DOHH2 (cell line): ENCODE results near the gene ZNF418.

ENCODE experiments used
- H3F3A ChIP-seq: fragments of 200-600 bp; sonication (generic), shearing (Covaris generic); 2 replicates; pipeline ENCODE4 v1.6.0; 2016; ENCODE audit warnings: antibody characterized with exemption, mild to moderate bottlenecking; ENCODE audit not compliant: control insufficient read depth, insufficient read depth
- H3K27ac ChIP-seq: fragments of 200-600 bp; sonication (generic); 2 replicates; pipeline ENCODE4 v1.5.1; 2014; ENCODE audit warnings: low read depth, mild to moderate bottlenecking, low read length, moderate library complexity
- H3K27me3 ChIP-seq: fragments of 200-600 bp; sonication (generic); 2 replicates; pipeline ENCODE4 v1.6.1; 2014; ENCODE audit warnings: mild to moderate bottlenecking, low read length, mixed read lengths; ENCODE audit not compliant: control insufficient read depth
- H3K36me3 ChIP-seq: fragments of 200-600 bp; sonication (generic); 2 replicates; pipeline ENCODE4 v1.6.1; 2014; ENCODE audit warnings: mild to moderate bottlenecking, low read length, moderate library complexity, mixed read lengths; ENCODE audit not compliant: control insufficient read depth
- H3K4me1 ChIP-seq: fragments of 200-600 bp; sonication (generic); 2 replicates; pipeline ENCODE4 v1.6.1; 2014; ENCODE audit warnings: mild to moderate bottlenecking, low read length, mixed read lengths; ENCODE audit not compliant: control insufficient read depth
- H3K4me2 ChIP-seq: fragments of 200-600 bp; sonication (generic); 2 replicates; pipeline ENCODE4 v1.6.0; 2014; ENCODE audit warnings: mild to moderate bottlenecking, low read length, moderate library complexity
- H3K4me3 ChIP-seq: fragments of 200-600 bp; sonication (generic); 2 replicates; pipeline ENCODE4 v1.5.1; 2014; ENCODE audit warnings: mild to moderate bottlenecking, low read length, mixed read lengths
- H3K79me2 ChIP-seq: fragments of 200-600 bp; sonication (generic); 2 replicates; pipeline ENCODE4 v1.6.1; 2014; ENCODE audit warnings: mild to moderate bottlenecking, low read length, mixed read lengths; ENCODE audit not compliant: control insufficient read depth
- H3K9me2 ChIP-seq: fragments of 200-600 bp; sonication (generic); replicated peaks from 2 replicates; pipeline ENCODE4 v1.6.1; 2014; ENCODE audit warnings: mild to moderate bottlenecking, low read length, mixed read lengths; ENCODE audit not compliant: control insufficient read depth
- H3K9me3 ChIP-seq: fragments of 200-600 bp; sonication (generic); 2 replicates; pipeline ENCODE4 v1.6.1; 2014; ENCODE audit warnings: antibody characterized with exemption, low read length, mixed read lengths; ENCODE audit not compliant: control insufficient read depth, insufficient read depth
- H4K20me1 ChIP-seq: fragments of 200-600 bp; sonication (generic); 2 replicates; pipeline ENCODE4 v1.6.0; 2014; ENCODE audit warnings: low read depth, mild to moderate bottlenecking, antibody characterized with exemption, low read length, moderate library complexity; ENCODE audit not compliant: control insufficient read depth, insufficient read depth
- CTCF ChIP-seq: fragments of 200-600 bp; sonication (generic); IDR thresholded peaks from one replicate; pipeline ENCODE4 v1.5.1; 2014; ENCODE audit warnings: antibody characterized with exemption, mild to moderate bottlenecking, low read depth, low read length; ENCODE audit not compliant: poor library complexity, severe bottlenecking
- EZH2phosphoT487 ChIP-seq: fragments of 200-600 bp; sonication (generic); IDR thresholded peaks from 2 replicates; pipeline ENCODE4 v1.6.1; 2017; ENCODE audit warnings: borderline replicate concordance, mild to moderate bottlenecking, antibody characterized with exemption, low read length, moderate library complexity, mixed read lengths

ZNF418 gene

GRCh38 chr19:57964761-57965160 is 29.6 kb upstream of the ZNF418 start:
- H3K9me3 ChIP-seq = peaks cover 16% of the 10 kb centered on the region; the same call in 1 of the 2 replicates
- no peaks in the 10 kb centered on the region for H3F3A ChIP-seq
- H3K4me1 ChIP-seq = no peaks in the 10 kb centered on the region
- H3K36me3 ChIP-seq = no peaks in the 10 kb centered on the region
- no peak overlapping the region for H3K4me3 ChIP-seq
- H3K9me2 ChIP-seq = no peaks in the 10 kb centered on the region
- H3K27ac ChIP-seq = no peak overlapping the region
- H3K79me2 ChIP-seq = no peaks in the 10 kb centered on the region
- TF ChIP-seq CTCF (no peak), EZH2phosphoT487 (no peak)
- H3K4me2 ChIP-seq = no peak overlapping the region
- H3K27me3 ChIP-seq = no peaks in the 10 kb centered on the region
- no peaks in the 10 kb centered on the region for H4K20me1 ChIP-seq

GRCh38 chr19:57961785-57962184 is 26.6 kb upstream of the ZNF418 start:
- Histone ChIP-seq H3K79me2 (no peaks in the 10 kb centered on the region), H3K4me3 (no peak overlapping the region), H3F3A (no peaks in the 10 kb centered on the region), H3K27me3 (no peaks in the 10 kb centered on the region), H3K36me3 (no peaks in the 10 kb centered on the region), H3K9me3 (peaks cover 14% of the 10 kb centered on the region; the same call in 1 of the 2 replicates), H3K4me2 (no peak overlapping the region), H3K27ac (no peak overlapping the region), H3K4me1 (no peaks in the 10 kb centered on the region), H4K20me1 (no peaks in the 10 kb centered on the region), H3K9me2 (no peaks in the 10 kb centered on the region)
- TF ChIP-seq EZH2phosphoT487 (no peak), CTCF (no peak)

- Histone ChIP-seq H4K20me1 (no peaks in the 10 kb centered on the region), H3K9me2 (no peaks in the 10 kb centered on the region), H3K79me2 (no peaks in the 10 kb centered on the region), H3K27ac (no peak overlapping the region), H3K27me3 (no peaks in the 10 kb centered on the region), H3K36me3 (no peaks in the 10 kb centered on the region), H3F3A (no peaks in the 10 kb centered on the region), H3K4me1 (no peaks in the 10 kb centered on the region), H3K9me3 (peaks cover 30% of the 10 kb centered on the region; the same call in 1 of the 2 replicates), H3K4me2 (no peak overlapping the region), H3K4me3 (no peak overlapping the region)
- no peak for TF ChIP-seq CTCF
- no peak for TF ChIP-seq EZH2phosphoT487
Measured at GRCh38 chr19:57954996-57955395, 19.8 kb upstream of the ZNF418 start.
